A673 (cell line): Measurements from ENCODE around the gene TMOD4.

Experiments used
- EZH2 ChIP-seq: fragments of 200-600 bp; sonication (generic); IDR thresholded peaks from 2 replicates; pipeline ENCODE4 v1.6.1; 2017; ENCODE audit warnings: borderline replicate concordance, low read depth, mild to moderate bottlenecking, mixed read lengths, antibody characterized with exemption, low read length; ENCODE audit not compliant: poor library complexity, severe bottlenecking
- TF ChIP-seq, protein P1 (sequence below): fragments of 300-800, 200-600 bp; sonication (generic); conservative IDR thresholded peaks from 2 replicates; pipeline ENCODE4 v1.5.1; 2017; ENCODE audit warnings: low read depth, mild to moderate bottlenecking, antibody characterized with exemption, low read length, moderate library complexity, mixed read lengths

DNA sequence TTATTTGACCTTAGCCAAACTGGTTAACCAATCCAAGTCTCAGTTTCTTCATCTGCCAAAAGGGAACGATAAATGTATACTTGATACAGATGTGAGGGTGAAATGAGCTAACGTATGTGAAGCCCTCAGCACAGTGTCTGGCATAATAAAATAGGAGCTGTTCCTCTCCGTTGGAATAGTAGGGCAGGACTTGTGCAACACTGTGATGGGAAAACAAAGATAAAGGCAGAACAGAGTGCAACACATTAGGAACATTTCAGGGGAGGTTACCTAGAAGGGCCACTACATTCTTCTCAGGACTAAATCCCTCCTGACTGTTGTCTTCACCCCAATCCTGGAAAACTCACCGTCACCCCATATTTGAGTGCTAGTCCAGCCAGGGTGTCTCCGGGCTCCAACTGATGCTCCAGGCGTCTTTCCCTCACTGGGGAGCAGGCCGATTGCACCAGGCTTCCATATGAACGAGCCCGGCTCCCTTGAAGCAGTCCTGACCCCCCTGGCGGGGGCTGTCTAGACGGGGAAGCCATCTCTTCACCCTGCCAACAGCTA is 11.0 kb downstream of the TMOD4 start:
- TF ChIP-seq, protein P1, sequence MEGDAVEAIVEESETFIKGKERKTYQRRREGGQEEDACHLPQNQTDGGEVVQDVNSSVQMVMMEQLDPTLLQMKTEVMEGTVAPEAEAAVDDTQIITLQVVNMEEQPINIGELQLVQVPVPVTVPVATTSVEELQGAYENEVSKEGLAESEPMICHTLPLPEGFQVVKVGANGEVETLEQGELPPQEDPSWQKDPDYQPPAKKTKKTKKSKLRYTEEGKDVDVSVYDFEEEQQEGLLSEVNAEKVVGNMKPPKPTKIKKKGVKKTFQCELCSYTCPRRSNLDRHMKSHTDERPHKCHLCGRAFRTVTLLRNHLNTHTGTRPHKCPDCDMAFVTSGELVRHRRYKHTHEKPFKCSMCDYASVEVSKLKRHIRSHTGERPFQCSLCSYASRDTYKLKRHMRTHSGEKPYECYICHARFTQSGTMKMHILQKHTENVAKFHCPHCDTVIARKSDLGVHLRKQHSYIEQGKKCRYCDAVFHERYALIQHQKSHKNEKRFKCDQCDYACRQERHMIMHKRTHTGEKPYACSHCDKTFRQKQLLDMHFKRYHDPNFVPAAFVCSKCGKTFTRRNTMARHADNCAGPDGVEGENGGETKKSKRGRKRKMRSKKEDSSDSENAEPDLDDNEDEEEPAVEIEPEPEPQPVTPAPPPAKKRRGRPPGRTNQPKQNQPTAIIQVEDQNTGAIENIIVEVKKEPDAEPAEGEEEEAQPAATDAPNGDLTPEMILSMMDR = no peak
- no peak for TF ChIP-seq EZH2
